ENCODE data around the gene ZDHHC14. TPM values are rescaled to one million over a fixed set of nuclear protein-coding genes. Genes with fewer than 3 reads are reported as not detected.

ZDHHC14 gene
- polyA plus RNA-seq, 6 donors from 2014 or later: 1.7 to 10.5 (median 4.1) TPM

GRCh38 chr6:157517601-157518359 lies 136.8 kb downstream of the ZDHHC14 start:
- H3K9me3 Mint-ChIP-seq: no peaks in the 10 kb centered on the region
- DNase-seq (no peak), ATAC-seq (ENCODE audit: low read depth in 2 of 2) (no peak)
- peak overlapping the region in 2 of 6 donors; percentile 37 to 51 for H3K27ac Mint-ChIP-seq
- no peak overlapping the region for H3K4me3 Mint-ChIP-seq
- peaks cover 23 to 39% (median 25%) of the 10 kb centered on the region in 3 donors for H3K4me1 Mint-ChIP-seq
- no peaks in the 10 kb centered on the region for H3K27me3 Mint-ChIP-seq
- peaks cover 0 to 12% of the 10 kb centered on the region in 2 donors for H3K36me3 Mint-ChIP-seq

GRCh38 chr6:157518397-157519250 lies 137.6 kb downstream of the ZDHHC14 start:
- Mint-ChIP-seq H3K4me1 (peaks cover 29 to 39% (median 30%) of the 10 kb centered on the region in 3 donors), H3K27ac (peak overlapping the region in 1 of 6 donors; percentile 51), H3K9me3 (no peaks in the 10 kb centered on the region), H3K36me3 (peaks cover 0 to 12% of the 10 kb centered on the region in 2 donors), H3K27me3 (no peaks in the 10 kb centered on the region), H3K4me3 (peak overlapping the region in 1 of 8 donors; percentile 30)
- DNase-seq (no peak), ATAC-seq (ENCODE audit: low read depth in 2 of 2) (no peak)

GRCh38 chr6:157519255-157520116 lies 138.5 kb downstream of the ZDHHC14 start:
- ATAC-seq (ENCODE audit: low read depth in 2 of 2) (no peak), DNase-seq (no peak)
- Mint-ChIP-seq H3K27ac (no peak overlapping the region), H3K36me3 (peaks cover 0 to 12% of the 10 kb centered on the region in 2 donors), H3K4me3 (peak overlapping the region in 1 of 8 donors; percentile 25), H3K27me3 (no peaks in the 10 kb centered on the region), H3K4me1 (peaks cover 24 to 36% (median 30%) of the 10 kb centered on the region in 3 donors), H3K9me3 (no peaks in the 10 kb centered on the region)

- H3K27ac Mint-ChIP-seq: peak overlapping the region in 2 of 6 donors; percentile 5 to 42
- peaks cover 0 to 9% of the 10 kb centered on the region in 2 donors for H3K36me3 Mint-ChIP-seq
- no peaks in the 10 kb centered on the region for H3K27me3 Mint-ChIP-seq
- DNase-seq (no peak), ATAC-seq (ENCODE audit: low read depth in 2 of 2) (no peak)
- peaks cover 0 to under 1% (median 0%) of the 10 kb centered on the region in 7 donors for H3K9me3 Mint-ChIP-seq
- H3K4me3 Mint-ChIP-seq: peak overlapping the region in 1 of 8 donors; percentile 25
- peaks cover 18 to 33% (median 26%) of the 10 kb centered on the region in 3 donors for H3K4me1 Mint-ChIP-seq
Observed at GRCh38 chr6:157520117-157520406, 139.1 kb downstream of the ZDHHC14 start.

GRCh38 chr6:157520596-157521361 lies 139.8 kb downstream of the ZDHHC14 start:
- peak overlapping the region in 1 of 6 donors; percentile 11 for H3K27ac Mint-ChIP-seq
- DNase-seq: no peak
- H3K27me3 Mint-ChIP-seq: no peaks in the 10 kb centered on the region
- peaks cover 0 to 2% (median 0%) of the 10 kb centered on the region in 7 donors for H3K9me3 Mint-ChIP-seq
- peaks cover 2 to 6% of the 10 kb centered on the region in 2 donors for H3K36me3 Mint-ChIP-seq
- peaks cover 20 to 34% (median 23%) of the 10 kb centered on the region in 3 donors for H3K4me1 Mint-ChIP-seq
- H3K4me3 Mint-ChIP-seq: peak overlapping the region in 1 of 8 donors; percentile 52
- peak; percentile 27 to 34 for ATAC-seq (ENCODE audit: low read depth in 2 of 2)

- H3K36me3 Mint-ChIP-seq: peaks cover 5 to 10% of the 10 kb centered on the region in 2 donors
- peak overlapping the region in 1 of 8 donors; percentile 52 for H3K4me3 Mint-ChIP-seq
- H3K4me1 Mint-ChIP-seq: peaks cover 26 to 41% (median 29%) of the 10 kb centered on the region in 3 donors
- peak overlapping the region in 2 of 6 donors; percentile 11 to 39 for H3K27ac Mint-ChIP-seq
- no peak for DNase-seq
- H3K9me3 Mint-ChIP-seq: peaks cover 0 to 2% (median 0%) of the 10 kb centered on the region in 7 donors
- ATAC-seq (ENCODE audit: low read depth in 2 of 2): no peak
- no peaks in the 10 kb centered on the region for H3K27me3 Mint-ChIP-seq
Observed at GRCh38 chr6:157521362-157522335, 140.7 kb downstream of the ZDHHC14 start.

- Mint-ChIP-seq H3K9me3 (peaks cover 0 to 2% (median 0%) of the 10 kb centered on the region in 7 donors), H3K4me3 (no peak overlapping the region), H3K27me3 (no peaks in the 10 kb centered on the region), H3K27ac (peak overlapping the region in 1 of 6 donors; percentile 12), H3K4me1 (peaks cover 32 to 50% (median 37%) of the 10 kb centered on the region in 3 donors), H3K36me3 (peaks cover 5 to 10% of the 10 kb centered on the region in 2 donors)
- no peak for ATAC-seq (ENCODE audit: low read depth in 2 of 2)
- DNase-seq: no peak
Observed at GRCh38 chr6:157522472-157522871, 141.5 kb downstream of the ZDHHC14 start.

- H3K27me3 Mint-ChIP-seq: no peaks in the 10 kb centered on the region
- no peak for ATAC-seq (ENCODE audit: low read depth in 2 of 2)
- no peak overlapping the region for H3K4me3 Mint-ChIP-seq
- peaks cover 0 to 2% (median 0%) of the 10 kb centered on the region in 7 donors for H3K9me3 Mint-ChIP-seq
- DNase-seq: no peak
- H3K27ac Mint-ChIP-seq: peak overlapping the region in 1 of 6 donors; percentile 20
- H3K36me3 Mint-ChIP-seq: peaks cover 5 to 10% of the 10 kb centered on the region in 2 donors
- peaks cover 49 to 64% (median 57%) of the 10 kb centered on the region in 3 donors for H3K4me1 Mint-ChIP-seq
Observed at GRCh38 chr6:157524735-157525134, 143.7 kb downstream of the ZDHHC14 start.

- ATAC-seq (ENCODE audit: low read depth in 2 of 2): no peak
- no peak overlapping the region for H3K4me3 Mint-ChIP-seq
- no peak overlapping the region for H3K27ac Mint-ChIP-seq
- H3K36me3 Mint-ChIP-seq: peaks cover 5 to 10% of the 10 kb centered on the region in 2 donors
- peaks cover 49 to 63% (median 63%) of the 10 kb centered on the region in 3 donors for H3K4me1 Mint-ChIP-seq
- peaks cover 0 to 2% (median 0%) of the 10 kb centered on the region in 7 donors for H3K9me3 Mint-ChIP-seq
- H3K27me3 Mint-ChIP-seq: no peaks in the 10 kb centered on the region
- no peak for DNase-seq
Observed at GRCh38 chr6:157525292-157525889, 144.4 kb downstream of the ZDHHC14 start.

- Mint-ChIP-seq H3K9me3 (peaks cover 0 to 2% (median 0%) of the 10 kb centered on the region in 7 donors), H3K27ac (peak overlapping the region in 2 of 6 donors; percentile 19 to 54), H3K4me3 (no peak overlapping the region), H3K36me3 (peaks cover 9 to 10% of the 10 kb centered on the region in 2 donors), H3K27me3 (no peaks in the 10 kb centered on the region), H3K4me1 (peaks cover 48 to 61% (median 58%) of the 10 kb centered on the region in 3 donors)
- no peak for ATAC-seq (ENCODE audit: low read depth in 2 of 2)
- DNase-seq: no peak
Observed at GRCh38 chr6:157525918-157526425, 145.0 kb downstream of the ZDHHC14 start.

- H3K9me3 Mint-ChIP-seq: peaks cover 0 to 2% (median 0%) of the 10 kb centered on the region in 7 donors
- peaks cover 9 to 10% of the 10 kb centered on the region in 2 donors for H3K36me3 Mint-ChIP-seq
- H3K27ac Mint-ChIP-seq: peak overlapping the region in 1 of 6 donors; percentile 0
- H3K4me3 Mint-ChIP-seq: peak overlapping the region in 2 of 8 donors; percentile 29 to 55
- DNase-seq (no peak), ATAC-seq (ENCODE audit: low read depth in 2 of 2) (peak; percentile 23 to 33)
- H3K27me3 Mint-ChIP-seq: no peaks in the 10 kb centered on the region
- H3K4me1 Mint-ChIP-seq: peaks cover 48 to 56% (median 55%) of the 10 kb centered on the region in 3 donors
Observed at GRCh38 chr6:157527471-157527907, 146.5 kb downstream of the ZDHHC14 start.
